ENCODE data around the gene FEM1C.
"Not testable (repeated sequence)": the region's sequence is repeated elsewhere in the genome, so short reads cannot be mapped to it uniquely, and the experiment has no call there.

Gene FEM1C

GRCh38 chr5:115516372-115516771 is 28.2 kb downstream of the FEM1C start:
- no peak for DNase-seq

DNA sequence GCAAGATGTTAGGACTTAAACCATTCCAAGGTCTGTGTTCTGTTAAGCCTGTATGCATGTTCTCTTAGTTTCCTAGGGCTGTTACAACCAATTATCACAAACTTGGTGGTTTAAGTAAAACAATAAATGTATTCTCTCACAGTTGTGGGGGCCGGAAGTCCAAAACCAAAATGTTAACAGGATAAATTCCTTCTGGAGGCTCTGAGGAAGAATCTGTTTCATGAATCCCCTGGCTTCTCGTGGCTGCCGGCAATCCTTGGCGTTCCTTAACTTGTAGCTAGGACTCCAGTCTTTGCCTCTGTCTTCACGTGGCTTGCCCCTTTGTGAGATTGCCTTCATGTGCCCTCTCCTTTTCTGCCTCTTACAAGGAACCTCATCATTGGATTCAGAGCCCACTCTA is 30.4 kb downstream of the FEM1C start:
- DNase-seq: no peak

- no peak for DNase-seq
Measured at GRCh38 chr5:115511632-115512031, 32.9 kb downstream of the FEM1C start.

GRCh38 chr5:115510145-115510645 is 34.4 kb downstream of the FEM1C start:
- no peak for DNase-seq

DNA sequence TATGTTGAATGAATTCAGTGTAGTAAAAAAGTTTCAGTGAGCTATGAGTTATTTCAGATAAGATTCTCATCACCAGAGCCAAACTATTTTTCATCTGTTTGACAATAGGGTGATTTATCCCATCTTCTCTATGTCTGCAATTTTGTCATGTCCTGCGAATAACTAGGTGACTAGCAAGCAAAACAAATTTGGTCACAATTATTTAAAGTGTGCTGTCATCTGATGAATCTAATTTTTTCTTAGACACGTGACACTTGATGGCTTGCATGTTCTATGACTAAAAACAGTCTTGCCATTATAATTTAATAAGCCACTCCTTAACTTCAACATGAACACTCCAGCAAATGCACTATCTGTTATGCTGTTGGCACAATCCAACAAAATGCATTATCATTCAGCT is 35.0 kb downstream of the FEM1C start:
- no peak for DNase-seq

GRCh38 chr5:115507681-115508080 is 36.9 kb downstream of the FEM1C start:
- DNase-seq: peak; percentile 34

DNA sequence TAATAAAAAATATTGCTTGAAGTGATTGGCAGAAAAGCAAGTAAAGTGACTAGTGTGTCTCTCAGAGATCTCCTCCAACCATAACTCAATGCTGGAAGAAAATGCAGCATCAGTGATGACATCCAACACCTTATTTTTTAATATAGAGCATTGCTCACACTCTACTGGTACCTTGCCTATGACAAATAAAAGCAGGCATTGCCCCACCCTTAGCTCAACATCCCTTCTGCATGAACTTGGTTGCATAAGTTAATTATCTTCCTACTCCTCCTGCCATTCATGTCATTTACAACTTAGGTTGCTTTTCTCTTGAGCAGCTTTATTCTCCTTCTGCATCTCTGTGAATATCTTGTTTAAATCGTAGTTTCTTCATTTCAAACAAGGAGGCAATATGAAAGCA is 41.2 kb downstream of the FEM1C start:
- DNase-seq: no peak

GRCh38 chr5:115501464-115502210 is 42.9 kb downstream of the FEM1C start:
- DNase-seq: no peak

- DNase-seq: no peak
Measured at GRCh38 chr5:115500225-115500624, 44.4 kb downstream of the FEM1C start.

DNA sequence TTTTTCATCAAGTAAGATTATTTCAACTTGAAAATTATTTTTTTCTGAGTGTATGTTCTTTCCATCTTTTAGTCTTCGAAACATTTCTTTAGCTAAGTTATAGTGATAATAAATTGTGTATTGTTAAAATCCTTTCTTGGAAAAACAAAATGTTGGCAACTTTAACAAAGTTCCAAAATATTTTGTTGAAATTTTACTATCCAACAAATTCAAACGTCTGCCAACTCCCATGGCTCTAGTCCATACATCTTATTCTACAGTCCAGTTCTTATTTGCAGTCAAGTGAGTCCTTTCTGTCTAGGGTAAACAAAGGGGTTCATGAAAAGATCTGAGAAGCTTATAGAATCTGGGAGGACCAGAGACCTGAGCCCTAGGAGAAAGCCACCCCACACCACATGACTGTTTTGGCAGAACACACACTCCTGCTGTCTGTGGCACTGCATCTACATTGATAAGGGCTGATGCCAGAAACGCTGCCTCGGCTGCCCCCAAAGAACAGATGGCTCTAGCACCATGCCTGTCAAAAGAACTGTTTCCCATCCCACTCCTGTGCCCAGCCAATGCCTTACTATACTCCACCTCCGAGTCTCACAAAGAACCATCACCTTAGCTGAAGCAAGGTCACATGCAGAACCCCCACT is 47.5 kb downstream of the FEM1C start:
- no peak for DNase-seq

DNA sequence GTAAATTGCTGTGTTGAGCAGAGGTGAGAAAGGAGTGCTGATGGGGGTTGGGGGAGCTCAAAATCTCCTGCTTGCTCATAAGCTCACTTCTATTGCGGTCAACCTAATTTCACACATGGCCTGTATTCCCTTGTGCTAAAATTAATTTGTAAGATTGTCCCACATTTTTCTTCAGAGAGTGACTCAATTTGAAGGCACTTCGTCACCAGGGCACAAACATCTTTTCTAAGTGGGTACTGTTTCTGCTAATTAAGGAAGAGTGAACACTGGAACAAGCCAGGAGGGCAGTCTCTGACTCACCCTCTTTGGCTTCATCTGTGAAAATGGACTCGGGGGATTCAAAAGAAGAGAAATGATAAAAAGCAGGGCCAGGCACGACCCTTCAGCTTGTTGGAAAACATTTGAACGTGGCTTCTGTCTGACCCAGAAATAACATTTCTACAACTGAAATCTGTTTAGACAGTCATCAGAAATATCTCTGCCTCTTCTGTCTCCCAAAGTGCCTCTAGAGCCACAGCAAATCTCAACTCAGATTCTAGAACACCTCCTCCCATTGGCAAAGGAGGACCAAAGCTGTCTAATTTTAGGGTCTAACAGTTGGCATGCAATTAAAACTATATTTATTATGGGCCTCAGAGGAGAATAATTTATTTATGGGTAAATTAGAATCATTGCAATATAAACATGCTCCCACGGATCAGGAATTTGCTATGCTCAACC is 49.8 kb downstream of the FEM1C start:
- peak; percentile 18 for DNase-seq

DNA sequence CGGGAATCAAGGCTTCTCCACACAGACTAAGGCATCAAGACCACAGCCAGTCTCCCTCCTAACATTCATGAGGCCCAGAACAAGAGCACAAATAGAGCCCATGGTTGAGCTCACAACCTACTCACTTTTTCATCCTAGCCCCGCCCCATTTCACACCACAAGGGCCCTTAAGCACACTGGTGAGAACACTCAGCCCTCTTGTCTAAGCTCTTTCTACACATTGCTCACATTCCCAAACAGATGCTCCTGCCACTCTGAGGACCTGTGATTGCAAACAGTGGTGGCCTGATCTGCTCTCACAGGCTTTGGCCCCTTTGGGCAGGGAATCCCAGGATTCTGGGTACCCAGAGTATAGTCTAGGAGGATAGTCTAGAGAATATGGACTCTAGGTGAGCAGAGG is 54.0 kb downstream of the FEM1C start:
- no peak for DNase-seq

DNA sequence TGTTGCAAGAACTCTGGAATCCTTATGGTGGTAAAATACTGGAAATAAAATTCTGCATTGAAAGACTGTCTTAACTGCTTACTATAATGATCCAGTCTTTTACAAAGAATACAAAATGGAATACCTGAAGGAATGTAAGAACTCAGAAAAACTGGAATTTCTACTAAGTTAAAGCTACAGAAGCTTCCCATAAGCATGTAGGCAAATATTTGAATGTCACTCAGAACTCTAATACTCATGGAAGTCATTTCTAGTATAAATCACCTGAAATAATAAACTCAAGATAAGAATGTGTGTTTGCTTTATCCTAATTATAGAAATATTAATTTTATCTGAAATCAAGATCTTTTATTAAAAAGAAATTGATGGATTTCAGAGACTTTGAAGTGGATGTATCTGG is 54.8 kb downstream of the FEM1C start:
- no peak for DNase-seq

- no peak for DNase-seq
Measured at GRCh38 chr5:115487756-115488155, 56.8 kb downstream of the FEM1C start.

DNA sequence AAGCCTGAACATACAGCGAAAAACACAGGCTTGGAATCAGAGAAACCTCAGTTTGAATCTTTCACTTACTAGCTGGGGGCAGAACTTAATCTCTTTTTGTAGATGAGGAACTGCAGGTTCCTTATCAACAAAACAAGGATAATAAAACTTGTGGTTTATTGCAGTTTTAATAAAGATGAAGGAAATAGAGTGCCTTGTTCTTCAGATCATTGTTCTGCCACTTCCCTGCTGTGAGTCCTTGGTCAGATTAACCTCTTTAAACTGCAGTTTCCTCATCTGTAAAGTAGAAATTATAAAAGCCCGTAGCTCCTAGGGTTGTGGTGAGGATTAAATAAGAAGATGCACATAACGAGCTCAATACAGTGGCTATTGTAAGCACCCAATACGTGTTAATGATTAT is 57.4 kb downstream of the FEM1C start:
- no peak for DNase-seq

DNA sequence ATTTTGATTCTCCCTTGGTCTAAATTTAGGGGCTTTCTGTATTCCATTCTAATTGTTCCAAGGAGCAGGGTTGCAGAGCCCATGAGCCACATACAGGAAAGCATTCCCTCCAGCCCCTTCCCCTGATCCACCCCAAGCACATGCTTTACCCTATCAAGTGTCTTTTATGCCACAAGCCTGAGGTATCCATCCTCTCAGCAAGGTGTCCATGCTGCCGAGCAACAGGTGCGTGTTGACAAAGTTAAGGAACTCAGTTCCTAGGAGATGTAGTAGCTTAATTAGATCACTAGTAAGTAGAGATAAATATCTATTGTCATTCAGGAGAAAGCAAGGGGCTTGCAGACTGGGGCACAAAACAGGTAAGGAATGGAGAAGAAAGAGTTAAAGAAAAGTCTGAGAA is 57.8 kb downstream of the FEM1C start:
- DNase-seq: no peak

- no peak for DNase-seq
Measured at GRCh38 chr5:115484368-115484767, 60.2 kb downstream of the FEM1C start.

DNA sequence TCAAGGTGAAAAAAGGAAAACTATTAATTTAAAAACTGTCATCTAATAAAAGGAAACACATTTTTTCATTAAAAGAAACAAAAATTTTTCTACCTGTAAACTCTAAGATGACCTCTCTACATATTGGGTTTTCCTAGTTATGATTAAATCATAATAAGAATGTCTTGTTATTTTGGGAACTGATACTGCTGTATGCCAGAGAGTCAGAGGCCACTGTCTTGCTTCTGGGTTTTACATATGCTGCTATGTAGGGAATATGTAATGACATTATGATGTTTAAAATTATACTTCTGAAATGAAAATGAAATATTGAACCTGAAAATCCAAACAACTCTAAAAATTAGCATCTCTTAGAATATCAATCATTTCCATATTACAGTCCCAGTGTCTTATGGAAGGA is 63.7 kb downstream of the FEM1C start:
- no peak for DNase-seq

DNA sequence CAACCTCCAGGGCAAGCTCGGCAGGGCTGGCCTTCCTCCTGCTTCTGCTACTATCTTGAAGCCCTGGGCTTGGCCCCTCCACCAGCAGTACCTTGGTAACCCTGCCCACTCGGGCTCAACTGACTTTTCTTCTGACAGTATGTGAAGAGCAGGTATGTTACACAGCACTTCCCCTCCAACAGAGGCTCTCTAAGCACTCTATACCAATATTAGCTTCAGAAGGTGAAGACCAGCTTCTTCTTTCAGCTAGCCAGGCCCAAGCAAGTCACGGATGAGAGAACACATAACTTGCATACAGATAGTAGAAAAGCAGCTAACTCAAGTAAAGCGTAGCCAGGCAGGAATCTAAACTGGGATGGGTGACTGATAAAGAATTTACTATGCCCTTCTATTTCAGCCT is 64.3 kb downstream of the FEM1C start:
- no peak for DNase-seq

DNA sequence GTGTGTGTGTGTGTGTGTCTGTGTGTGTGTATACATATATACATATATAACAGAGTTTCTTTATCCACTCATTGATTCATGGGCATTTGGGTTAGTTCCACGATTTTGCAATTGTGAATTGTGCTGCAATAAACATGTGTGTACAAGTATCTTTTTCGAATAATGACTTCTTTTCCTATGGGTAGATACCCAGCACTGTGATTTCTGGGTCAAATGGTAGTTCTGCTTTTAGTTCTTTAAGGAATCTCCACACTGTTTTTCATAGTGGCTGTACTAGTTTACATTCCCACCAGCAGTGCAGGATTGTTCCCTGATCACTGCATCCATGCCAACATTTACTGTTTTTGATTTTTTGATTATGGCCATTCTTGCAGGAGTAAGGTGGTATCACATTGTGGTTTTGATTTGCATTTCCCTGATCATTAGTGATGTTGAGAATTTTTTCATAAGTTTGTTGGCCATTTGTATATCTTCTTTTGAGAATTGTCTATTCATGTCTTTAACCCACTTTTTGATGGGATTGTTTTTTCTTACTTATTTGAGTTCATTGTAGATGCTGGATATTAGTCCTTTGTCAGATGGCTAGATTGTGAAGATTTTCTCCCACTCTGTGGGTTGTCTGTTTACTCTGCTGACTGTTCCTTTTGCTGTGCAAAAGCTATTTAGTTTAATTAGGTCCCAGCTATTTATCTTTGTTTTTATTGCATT is 65.3 kb downstream of the FEM1C start:
- DNase-seq: not testable (repeated sequence)

DNA sequence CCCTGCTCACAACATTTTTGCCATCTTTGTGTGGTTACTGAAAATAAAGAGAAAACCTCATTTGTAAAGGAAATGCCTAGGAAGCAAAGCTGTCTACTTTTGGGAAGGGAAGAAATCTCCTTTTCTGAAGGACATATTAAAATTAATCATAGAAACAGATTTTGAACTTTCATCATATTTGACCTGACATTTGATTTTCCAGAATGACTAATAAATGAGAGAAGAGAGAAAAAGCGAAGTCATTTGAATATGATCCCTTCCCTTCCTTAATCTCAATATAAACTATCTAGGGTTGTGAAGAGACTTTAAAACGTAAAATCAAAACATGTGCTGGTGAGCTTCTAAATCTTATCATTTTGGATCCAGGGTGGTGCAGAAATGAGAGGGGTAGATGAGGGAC is 66.3 kb downstream of the FEM1C start:
- DNase-seq: no peak

DNA sequence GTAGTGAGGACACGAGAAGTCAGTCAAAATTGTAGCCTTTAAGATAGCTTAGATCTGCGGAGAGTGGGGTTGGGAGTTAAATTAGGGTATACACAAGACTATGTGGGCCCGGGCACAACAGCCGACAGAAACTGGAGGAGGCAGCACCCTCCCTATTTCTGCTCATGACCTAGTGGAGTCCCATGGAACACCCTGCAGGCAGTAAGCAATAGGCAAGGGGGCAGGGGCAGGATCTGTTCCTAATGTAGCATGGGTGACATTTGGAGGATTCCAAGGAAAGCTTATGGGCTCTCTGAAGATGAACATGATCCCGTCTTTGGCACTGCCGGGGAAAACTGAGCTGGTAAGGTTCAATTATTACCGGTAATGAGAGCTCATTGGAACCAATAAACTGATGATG is 67.0 kb downstream of the FEM1C start:
- no peak for DNase-seq

DNA sequence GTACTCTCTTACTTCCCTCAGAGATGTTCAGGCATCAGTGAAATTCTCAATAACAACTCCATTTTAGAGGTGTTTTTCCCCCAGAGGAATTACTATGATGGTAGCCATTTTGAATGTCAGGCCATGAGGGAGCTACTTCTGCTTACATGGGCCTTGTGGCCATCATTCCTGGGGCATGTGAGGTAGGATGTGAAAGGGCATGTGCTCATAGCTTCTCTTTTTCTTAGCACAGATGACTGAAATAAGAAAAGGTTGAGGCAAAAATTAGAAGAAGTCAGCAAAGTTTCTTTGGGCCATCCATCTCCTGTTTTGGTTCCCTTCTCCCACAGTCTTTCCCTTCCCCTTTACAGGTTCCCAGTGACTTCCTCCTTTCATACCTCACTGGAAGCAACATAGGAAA is 68.8 kb downstream of the FEM1C start:
- DNase-seq: no peak
